Brain pericyte (primary cell): Measurements from ENCODE around the gene SLC9A3.

Experiments
- DNase-seq: peaks from one replicate; pipeline ENCODE4 v3.0.0-alpha.2; 2012; ENCODE audit warnings: low read depth, low spot score

SLC9A3 gene

GRCh38 chr5:526456-527088 is 2.3 kb upstream of the SLC9A3 start:
- DNase-seq: no peak

DNA sequence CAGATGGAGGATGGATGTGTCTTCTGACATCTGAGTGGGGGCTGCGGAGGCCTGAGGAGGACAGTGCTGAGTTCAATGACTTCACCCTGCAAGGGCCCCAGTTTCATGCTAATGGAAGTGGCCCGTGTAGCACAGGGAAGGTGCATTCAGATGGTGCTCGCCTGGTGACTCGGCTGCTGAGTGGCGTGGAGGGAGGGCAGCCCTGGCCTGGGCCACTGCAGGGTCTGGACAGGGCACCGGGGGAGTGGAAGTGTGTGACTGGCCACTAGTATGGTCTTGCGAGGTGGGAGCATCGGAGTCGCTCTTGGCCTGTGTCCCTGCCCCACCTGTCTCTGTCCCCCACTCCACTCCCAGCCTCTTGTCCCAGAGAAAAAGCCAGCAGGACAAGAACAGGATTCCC is 1.7 kb upstream of the SLC9A3 start:
- no peak for DNase-seq

DNA sequence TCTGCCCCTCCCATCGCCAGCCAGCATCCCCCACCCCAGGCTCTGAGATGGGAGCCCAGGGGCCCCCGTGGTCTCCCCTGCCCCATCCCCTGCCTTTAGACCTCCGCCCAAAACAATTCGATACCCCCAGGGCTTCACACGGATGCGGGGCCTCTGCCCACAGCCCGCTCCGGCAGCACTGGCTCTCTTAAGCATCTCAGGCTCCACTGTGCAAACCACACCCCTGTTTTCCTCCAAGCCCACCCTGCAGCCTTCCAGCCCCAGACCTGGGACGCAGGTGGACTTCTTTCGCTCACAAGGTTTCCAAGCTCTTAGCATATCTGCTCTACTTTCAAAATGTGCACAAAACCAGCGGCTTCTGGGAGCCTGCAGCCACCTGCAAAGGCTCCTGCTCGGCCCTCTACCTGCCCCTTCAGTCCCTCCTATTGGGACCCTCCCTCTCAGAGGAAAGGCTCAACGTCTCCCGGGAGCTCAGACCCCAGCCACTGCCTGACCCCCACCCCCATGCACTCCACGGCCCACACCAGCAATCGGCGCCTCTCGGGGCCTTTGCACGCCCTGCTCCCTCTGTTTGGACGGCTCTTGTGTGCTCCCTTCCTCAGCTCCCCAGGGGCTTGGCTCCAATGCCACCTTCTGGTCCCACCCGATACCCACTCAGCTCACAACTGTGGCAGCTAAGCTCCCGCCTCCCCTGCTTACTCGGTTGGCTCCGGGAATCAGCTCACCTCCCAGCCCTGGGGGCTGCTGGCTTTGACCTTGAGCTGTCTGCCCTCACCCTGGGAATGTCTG is 918 bp upstream of the SLC9A3 start:
- no peak for DNase-seq

DNA sequence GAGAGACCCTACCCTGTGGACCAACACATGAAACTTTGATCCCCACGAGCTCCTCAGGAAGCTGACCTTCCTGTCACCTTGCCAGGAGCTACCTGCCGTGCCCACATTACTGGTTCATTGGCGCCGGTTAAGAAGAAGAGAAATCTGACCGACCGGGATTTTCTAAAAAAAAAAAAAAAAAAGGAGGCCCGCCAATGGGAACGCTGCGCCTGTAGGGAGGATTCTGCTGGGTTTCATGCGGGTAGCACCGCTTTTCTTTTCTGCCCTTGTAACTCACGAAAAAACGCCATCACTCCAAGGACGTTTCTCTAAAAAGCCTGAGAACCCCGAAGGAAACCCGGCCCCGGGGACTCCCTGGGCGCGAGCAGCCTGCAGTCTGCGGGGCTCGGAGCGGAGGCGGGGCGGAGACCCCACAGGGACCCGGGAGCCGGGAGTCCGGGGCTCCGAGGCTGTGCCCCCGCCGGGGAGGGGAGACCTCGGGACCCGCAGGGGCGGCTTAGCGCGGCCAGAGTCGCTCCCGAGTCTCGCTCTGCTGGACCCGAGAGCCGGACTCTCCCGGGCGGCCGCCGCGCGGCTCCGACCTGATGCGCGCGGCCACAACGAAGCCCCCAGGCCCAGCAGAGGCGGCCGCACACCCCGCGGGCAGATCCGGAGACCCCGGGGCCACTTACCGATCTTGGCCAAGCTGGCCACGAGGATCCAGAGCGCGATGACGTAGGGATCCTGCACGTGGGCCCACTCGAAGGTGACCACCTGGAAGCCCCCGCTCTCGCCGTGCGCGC is 617 bp downstream of the SLC9A3 start:
- DNase-seq: no peak

DNA sequence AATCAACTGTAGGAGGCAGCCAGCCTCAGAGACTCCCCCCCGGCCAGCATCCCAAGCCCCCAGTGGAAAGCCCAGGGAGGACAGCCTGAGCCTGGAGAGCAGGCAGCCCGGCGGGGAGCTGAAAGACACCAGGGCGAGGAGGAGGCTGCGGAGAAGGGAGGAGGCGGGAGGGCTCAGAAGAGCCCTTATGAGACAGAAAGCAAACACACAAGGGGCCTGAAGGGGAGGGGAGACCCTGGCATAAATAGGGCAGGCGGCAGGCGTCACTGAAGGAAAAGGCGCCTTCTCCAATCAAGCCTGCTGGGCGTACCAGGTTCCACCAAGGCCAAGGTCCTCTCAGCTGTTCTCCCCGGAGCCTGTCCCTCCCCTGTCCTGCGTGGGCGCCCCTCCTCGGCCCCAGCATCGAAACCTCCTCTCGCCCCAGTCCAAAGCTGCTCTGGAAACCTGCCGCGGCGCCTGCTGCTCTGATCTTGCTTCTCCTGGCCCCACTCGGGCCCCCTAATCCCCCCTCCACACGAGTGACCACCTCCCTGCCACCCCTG is 1.3 kb downstream of the SLC9A3 start:
- DNase-seq: no peak

GRCh38 chr5:522116-522515 is 2.1 kb downstream of the SLC9A3 start:
- DNase-seq: no peak

- DNase-seq: no peak
These were observed 2.6 kb downstream of the SLC9A3 start for GRCh38 chr5:521680-522079.

DNA sequence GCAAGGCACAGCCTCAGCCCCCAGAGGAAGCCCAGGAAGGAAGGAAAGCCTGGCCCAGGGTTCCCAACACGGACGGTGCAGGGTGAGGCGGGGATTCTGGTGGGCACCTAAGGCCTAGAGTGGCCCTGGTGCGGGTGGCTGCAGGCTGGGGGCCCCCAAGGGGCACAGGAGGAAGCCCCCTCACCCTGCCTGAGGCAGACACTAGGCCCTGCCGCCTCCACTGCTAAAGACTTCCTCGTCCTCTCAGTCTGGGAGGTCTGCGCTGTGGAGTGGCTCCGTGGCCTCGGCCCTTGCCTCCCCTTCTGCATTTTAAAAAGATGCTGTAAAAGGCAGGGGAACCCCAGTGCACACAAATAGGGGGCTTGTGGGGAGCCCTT is 3.4 kb downstream of the SLC9A3 start:
- no peak for DNase-seq

DNA sequence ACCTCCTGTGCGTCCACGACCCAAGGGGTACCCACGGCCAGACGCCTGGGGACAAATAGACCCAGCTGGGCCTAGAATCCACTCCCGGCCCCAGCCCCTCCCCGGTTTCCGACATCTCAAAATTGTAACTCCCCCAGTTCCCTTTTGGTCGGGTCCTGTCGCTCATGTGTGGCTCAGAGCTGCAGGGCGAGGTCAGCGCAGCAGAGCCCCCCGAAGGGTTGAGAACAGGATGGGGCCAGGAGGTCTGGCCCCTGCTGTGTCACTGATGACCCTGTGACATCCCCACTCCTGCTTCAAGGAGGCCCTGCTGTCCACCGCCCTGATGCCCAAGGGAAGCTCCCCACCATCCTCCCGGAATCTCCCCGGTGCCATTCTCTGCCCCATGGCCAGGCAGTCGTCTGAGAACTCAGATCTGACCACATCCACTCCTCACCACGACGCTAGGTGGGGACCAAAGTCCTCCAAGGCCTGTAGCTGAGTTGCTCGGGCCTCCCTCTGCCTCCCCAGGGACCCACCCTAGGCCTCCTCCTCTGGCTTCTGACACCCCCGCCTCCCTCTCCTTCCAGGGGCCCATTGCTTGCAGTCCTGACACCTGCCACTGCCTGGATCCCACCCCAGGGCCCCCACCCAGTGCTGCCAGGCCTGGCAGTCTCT is 3.9 kb downstream of the SLC9A3 start:
- DNase-seq: no peak

- DNase-seq: no peak
These were observed 5.5 kb downstream of the SLC9A3 start for GRCh38 chr5:518721-519120.

DNA sequence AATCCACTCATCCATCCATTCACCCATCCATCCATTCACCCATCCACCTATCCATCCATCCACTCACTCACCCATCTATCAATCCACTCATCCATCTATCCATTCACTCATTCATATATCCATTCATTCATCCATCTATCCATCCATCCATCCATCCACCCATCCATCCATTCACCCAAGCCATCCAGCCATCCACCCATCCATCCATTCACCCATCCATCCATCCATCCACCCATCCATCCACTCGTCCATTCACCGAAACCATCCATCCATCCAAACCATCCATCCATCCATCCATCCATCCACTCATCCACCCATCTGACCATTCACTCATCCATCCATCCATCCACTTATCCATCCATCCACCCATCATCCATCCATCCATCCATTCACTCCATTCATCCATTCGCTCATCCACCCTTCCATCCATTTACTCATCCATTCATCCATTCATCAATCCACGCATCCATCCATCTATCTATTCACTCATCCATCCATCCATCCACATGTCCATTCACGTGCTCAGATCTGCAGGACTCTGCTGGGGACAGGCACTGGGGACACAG is 6.6 kb downstream of the SLC9A3 start:
- no peak for DNase-seq

DNA sequence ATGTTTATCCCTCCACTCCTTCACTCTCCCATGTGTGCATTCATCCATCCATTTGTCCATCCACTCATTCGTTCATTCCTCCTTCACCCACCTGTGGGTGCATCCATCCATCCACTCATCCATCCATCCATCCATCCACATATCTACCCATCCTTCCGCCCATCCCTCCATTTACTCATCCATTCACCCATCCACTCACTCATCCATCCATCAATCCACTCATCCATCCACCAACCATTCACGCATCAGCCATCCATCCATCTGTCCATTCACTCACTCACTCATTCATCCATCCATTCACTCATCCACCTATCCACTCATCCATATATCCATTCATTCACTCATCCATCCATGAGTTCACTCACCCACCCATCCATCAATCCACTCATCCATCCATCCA is 7.3 kb downstream of the SLC9A3 start:
- DNase-seq: no peak

GRCh38 chr5:516338-516925 is 7.8 kb downstream of the SLC9A3 start:
- no peak for DNase-seq

DNA sequence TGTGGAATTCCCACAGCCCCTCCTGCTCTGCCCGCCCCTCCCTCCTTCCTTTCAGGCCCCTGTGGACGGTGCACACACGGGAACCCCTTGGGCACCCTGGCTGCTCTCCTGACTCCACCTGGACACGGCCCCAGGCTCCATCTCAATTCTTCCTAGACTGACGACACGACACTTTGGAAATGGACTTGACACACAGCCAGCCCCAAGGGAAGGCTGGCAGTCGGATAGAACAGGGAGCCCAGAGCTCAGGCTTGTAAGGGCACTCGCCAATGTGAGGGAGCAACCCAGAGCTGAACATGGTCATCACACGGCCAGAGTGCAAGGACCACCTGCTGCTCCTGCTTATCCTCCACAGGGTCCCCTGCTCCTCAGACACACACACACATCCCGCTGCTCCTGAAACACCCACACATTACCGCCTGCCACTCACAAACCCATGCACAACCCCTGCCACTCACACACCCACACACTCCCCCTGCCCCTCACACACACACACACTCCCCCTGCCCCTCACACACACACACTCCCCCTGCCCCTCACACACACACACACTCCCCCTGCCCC is 8.9 kb downstream of the SLC9A3 start:
- no peak for DNase-seq

GRCh38 chr5:514673-515072 is 9.6 kb downstream of the SLC9A3 start:
- DNase-seq: no peak

DNA sequence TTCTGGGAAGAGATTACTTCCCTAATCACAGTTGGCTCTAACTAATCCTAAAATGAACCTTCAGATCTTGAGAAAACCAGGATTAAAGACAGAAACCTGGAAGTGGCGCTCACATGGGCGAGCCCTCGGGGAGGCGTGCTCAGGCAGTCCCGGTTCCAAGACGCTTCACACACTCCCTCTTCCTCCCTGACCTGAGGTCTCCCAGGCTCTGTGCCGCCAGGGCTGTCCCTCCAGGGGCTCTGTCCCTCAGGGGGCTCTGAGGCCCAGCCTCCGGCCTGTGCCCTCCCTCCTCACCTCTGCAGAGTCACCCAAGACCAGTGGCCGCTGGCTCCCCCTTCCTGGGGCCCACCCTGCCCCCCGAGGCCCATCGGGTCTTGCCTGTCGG is 10.2 kb downstream of the SLC9A3 start:
- no peak for DNase-seq

- DNase-seq: no peak
These were observed 10.8 kb downstream of the SLC9A3 start for GRCh38 chr5:513216-514100.

- DNase-seq: no peak
These were observed 12.8 kb downstream of the SLC9A3 start for GRCh38 chr5:511476-511875.

DNA sequence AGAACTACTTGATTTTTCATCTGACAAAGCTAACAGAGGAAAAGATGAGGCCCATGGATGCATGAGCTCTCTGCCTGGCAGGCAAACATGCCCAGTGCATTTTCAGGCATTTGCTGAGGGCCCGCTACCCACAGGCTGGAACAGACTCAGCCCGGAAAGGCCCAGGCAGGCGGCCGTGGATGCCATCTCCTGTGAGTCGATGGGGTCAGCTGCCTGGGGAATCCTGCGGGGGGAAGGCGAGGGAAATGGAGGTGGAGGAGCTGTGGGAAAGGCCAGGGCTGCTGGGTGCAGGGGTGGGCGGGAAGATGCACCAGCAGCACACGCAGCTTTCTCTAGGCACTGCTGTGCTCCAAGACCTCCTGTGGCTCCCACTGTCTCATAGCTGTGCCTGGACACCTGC is 13.7 kb downstream of the SLC9A3 start:
- no peak for DNase-seq

DNA sequence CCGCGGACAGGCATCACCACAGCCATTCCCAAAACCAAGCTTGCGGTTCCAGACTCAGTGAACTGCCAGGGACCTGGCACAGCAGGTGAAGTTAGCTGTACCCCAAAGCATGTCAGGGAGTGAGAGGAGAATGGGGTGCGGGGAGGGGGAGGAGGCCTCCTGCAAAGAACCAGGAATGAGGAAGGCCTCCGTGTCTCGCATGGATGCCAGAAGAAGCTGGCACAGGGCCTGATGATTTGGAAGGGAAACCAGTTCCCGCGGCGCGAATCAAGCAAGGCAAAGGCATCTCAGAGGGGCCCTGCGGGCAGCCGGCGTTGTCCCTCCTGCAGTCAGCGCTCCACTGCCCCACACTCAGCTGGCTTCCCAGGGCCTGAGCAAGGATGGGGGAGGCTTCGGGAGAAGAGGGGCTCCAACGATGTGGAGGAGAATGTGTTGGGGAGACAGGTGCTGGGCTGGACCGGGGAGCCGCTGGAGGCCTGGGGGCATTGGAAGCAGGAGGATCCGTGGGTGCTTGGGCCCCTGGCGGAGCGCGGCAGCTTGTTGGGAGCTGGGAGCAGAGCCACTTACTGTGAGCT is 14.6 kb downstream of the SLC9A3 start:
- no peak for DNase-seq
